NK-92 (cell line): Measurements from ENCODE around the gene KRTAP10-6.
"Not testable (repeated sequence)": the region's sequence is repeated elsewhere in the genome, so short reads cannot be mapped to it uniquely, and the experiment has no call there.

Experiments
- DNase-seq: peaks from one replicate; lab custom pipeline; 2025; ENCODE audit not compliant: unreplicated experiment; lab: John Stamatoyannopoulos, UW

KRTAP10-6 gene

DNA sequence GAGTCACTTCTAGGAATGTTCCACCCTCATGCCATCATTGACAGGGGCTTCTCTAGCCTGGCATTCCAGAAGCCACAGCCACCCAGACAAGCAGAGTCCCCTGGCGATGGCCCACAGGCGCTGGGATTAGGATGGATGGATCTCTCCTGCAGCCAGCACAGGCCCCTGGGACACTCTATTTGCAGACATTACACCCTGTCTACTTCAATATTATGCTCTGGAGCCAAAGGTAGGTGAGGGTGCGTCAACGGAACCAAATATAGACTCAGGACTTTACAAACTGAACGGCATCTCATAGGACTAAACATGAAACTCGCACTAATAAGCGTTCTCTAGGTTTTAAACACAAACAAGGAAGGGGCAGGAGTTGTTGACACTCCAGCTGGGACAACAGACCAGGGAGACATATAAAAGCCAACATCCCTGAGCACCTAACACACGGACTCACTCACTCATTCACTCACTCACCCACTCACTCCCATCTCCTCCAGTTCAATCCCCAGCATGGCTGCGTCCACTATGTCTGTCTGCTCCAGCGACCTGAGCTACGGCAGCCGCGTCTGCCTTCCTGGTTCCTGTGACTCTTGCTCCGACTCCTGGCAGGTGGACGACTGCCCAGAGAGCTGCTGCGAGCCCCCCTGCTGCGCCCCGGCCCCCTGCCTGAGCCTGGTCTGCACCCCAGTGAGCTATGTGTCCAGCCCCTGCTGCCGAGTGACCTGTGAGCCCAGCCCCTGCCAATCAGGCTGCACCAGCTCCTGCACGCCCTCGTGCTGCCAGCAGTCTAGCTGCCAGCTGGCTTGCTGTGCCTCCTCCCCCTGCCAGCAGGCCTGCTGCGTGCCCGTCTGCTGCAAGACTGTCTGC, 8.0 kb upstream of the KRTAP10-6 start, which contains the start of gene KRTAP10-7:
Gene KRTAP10-7 (plus strand): TSS at position 480 of the 861 bp plus-strand sequence. CDS start 25 bp downstream, at position 505.
- not testable (repeated sequence) for DNase-seq

DNA sequence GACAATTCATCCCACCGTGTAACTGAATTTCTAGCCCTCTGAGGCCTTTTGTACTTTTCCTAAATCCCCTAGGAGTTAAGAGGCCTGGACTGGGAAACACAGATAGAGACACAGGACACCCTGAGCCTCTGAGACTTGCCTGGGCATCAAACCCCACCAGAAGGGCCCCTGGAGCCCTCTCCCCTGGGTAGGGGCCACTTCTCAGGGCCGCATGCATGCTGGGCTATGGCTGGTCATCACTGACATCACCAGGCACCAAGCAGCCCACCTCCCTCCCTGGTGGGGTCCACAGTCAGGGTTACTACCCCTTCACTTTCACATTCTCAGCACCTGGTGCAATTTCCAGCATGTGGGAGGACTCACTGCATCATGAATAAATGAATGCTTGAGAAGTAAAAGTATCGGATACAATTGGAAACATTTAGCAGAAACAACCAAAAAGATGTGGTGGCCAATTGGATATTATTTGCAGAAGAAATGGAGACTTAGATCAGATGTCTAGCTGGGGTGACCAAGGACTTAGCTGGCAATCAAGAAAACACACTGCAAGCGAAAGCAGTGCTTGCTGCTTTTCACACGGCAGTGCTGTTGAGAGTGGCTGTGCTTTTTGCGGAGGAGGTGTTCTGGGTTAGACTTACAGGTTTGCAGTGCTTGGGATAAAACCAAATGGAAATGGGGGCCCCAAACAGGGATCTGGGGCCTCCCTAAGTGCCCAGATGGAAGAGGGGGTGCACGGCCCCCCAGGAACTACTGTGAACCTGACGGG, 7.1 kb upstream of the KRTAP10-6 start:
- DNase-seq = no peak

DNA sequence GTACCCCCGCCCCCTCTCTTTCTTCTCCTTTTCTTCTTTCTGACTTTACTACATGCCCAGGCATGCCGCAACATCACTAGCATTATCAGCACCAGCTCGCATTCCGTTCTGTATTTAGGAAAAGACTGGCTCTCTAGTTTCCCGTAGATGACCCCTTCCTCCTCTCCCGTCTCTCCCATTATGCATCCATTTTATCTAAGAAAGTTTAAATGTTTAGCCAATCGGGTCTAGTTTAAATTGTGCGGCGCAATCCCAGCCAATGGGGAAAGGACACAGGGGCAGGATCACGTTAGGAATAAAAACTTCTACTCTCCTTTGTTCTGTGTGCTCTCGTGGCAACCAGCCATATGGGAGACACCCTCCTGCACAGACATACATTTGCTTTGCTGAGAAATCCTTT, 5.8 kb upstream of the KRTAP10-6 start:
- DNase-seq = no peak

DNA sequence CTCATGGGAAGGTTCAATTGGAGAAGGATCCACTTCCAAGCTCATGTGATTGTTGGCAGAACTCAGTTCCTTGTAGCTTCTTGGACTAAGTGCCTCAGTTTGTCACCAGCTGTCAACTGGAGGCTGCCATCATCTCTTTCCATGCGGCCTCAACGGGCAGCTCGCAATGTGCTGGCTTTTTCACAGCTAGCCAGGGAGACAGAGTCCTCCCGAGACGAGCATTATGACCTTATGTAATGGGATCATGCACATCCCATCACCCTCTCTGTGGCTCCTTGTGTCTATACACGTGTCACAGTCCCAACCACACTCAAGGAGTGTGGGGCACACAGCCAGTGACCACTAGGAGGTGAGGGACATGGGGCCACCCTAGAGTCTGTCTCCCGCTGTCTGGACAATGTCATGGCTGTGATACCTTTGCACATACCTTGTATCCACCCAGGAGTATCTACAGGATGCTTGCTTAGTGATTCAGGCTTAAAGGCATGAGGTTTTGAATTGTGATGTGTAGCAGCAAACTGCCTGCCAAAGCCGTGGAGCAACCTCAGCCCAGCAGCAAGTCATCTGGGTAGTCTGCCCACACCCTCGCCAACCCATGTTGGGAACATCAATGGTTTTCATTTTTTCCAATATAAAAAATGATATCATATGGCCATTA, 3.9 kb upstream of the KRTAP10-6 start:
- no peak for DNase-seq

DNA sequence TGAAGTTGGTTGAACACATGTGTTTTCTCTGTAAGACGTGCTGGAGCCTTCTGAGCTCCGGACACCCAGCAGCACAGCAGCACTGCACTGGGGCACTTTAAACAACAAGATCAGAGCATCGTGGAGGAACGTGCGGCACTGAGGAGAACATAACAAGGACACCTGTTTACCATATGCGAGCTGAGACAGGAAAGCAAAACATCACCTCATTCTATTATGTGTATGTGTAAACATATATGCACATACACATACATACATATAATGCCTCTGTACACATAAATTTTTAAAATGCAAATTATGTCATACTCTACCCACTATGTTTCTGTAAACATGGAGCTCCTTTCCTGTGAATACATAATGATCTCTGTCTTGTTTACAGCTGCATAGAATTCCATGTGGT, 3.2 kb upstream of the KRTAP10-6 start:
- DNase-seq = no peak

DNA sequence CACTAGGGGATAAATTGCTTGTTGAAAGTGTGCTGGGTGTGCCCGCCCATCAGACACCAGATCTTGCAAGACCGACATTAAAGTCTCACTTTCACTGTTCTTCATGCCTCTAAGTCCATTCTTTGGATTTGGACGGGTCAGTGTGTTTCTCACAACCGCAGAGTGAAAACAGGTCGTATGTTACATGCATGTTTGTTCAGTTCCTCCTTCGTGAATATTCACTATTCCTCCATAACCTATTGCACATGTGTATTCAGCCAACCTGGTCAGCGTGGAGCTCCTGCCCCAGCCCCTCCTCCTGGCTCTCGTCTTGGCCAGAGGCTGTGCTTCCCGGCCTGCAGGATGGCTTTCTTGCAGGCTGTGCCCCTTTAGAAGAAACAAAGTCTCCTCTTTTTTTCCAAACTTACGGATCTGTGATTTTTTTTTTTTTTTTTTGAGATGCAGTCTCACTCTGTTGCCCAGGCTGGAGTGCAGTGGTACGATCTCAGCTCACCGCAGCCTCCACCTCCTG, 2.2 kb upstream of the KRTAP10-6 start:
- DNase-seq = no peak

DNA sequence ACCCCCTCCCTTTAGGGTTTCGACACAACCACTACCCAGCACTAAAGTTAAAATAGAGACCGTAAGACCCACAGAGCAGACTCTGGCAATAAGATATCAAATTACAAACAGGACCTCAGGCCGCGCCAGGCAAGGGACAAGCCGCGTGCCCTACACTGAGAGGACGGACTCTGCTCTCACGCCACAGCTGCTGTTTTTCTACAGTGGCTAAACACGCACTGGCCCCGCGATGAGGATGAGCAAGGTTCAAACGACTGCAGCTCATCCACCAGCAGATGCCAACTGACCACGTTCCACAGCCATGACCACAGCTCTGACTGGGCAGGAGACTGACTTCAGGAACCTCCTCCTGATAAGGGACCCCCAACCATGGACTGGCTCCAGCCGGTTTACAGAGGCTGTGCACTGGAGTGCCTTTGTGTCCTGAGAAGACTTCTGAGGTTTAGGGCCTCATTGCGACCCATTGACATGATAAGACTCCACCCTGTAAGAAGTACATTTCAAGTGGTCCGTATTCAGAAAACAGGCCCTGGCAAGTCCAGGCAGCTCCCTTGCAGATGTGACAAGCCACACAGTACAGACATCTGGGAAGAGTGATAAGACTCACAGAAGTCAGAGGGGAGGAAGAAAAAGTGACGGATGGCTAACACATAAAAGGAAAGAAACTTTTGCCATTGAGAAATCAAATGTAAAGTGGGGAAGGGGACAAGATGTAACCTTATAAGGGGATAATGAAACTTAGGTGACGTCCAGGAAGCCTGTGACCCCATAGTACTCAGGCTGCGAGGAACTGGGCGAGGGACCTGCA, 1.5 kb upstream of the KRTAP10-6 start:
- no peak for DNase-seq

DNA sequence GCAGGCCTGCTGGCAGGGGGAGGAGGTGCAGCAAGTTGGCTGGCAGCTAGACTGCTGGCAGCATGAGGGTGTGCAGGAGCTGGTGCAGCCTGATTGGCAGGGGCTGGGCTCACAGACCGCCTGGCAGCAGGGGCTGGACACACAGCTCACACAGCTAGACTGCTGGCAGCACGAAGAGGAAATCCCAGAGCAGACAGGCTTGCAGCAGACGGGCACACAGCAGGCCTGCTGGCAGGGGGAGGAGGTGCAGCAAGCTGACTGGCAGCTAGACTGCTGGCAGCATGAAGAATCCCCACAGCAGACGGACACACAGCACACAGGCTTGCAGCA, 539 bp downstream of the KRTAP10-6 start:
- DNase-seq = not testable (repeated sequence)

DNA sequence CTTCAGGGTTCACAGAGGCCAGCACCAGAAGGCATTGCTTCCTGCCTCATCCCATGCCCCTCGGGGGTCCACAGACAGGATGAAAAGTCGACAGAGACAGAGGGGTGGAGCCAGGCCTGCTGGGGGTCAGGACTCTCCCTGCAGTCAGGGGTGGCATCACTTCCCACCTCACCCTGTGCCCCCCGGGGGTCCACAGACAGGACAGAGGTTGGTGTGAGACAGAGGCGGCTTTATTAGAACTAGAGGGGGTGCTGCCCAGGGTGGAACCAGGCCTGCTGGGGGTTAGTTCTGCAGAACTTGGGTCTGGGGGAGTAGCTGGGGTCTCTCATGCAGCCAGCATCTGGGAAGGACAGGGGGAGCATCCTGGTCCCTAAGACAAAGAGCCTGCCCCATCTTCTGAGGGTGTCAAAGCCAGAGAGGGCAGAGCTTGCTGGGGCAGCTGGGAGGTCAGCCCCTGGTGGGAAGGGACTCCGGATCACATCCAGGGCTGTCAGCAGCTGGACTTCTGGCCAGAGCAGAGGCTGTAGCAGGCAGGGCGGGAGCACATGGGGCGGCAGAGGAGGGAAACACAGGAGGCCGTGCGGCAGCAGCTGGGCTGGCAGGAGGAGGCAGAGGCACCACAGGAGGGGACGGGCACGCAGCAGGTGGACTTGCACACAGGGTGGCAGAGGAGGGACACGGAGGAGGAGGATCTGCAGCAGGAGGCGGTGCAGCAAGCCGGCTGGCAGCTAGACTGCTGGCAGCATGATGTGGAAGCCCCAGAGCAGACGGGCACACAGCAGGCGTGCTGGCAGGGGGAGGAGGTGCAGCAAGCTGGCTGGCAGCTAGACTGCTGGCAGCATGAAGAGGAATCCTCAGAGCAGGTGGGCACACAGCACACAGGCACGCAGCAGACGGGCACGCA, 1.2 kb downstream of the KRTAP10-6 start:
- DNase-seq = not testable (repeated sequence)

DNA sequence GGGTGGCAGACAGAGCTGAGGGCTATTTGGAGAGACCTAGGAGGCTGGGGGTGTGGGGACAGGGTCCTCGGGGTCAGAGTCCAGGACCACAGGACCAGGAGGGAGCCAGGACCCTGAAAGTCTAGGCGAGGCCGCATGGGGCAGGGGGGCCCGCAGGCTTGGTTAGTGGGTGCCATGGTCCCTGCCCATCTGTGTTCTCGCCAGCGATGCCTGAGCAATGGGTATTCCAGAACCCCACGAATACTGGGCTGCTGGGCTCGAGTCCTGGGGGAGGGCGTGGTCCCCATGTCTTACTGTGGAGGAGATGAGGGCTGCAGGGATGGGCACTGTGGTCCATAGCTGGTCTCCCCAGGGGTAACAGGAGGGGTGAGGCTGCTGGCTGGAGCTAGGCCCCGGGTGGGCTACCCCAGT, 2.0 kb downstream of the KRTAP10-6 start:
- no peak for DNase-seq

DNA sequence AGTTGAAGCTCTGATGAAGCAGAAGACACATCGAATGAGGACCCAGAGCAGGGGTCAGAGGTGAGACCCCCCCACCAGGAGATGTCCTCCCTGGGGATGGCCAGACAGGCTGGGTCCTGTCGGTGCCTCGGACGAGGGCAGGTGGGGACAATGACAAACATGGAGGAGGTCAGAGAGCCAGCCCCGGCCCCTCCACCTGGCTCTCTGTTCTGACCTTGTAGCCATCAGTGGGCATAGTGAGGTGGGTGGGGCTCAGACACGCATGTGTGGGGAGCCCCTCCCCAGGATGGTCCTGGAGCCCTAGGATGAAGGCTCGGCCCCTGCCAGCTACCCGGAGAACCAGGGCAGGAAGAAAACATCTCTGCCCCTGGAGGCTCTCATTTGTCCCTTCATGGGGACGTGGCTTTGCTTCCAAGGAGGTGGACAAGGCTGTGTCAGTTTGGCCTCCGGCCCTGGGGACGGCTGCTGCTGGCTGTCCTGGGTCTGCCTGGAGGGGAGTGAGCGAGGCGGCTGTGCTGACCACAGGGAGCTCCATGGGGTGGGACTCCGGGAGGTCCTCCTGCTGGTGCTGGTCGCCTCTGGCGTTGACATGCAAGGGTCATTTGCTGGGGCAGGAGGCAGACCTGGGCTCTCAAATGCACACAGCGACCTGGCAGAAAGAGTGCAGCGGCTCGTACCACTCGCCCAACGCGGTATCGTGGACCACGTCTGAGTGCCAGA, 2.6 kb downstream of the KRTAP10-6 start:
- no peak for DNase-seq

DNA sequence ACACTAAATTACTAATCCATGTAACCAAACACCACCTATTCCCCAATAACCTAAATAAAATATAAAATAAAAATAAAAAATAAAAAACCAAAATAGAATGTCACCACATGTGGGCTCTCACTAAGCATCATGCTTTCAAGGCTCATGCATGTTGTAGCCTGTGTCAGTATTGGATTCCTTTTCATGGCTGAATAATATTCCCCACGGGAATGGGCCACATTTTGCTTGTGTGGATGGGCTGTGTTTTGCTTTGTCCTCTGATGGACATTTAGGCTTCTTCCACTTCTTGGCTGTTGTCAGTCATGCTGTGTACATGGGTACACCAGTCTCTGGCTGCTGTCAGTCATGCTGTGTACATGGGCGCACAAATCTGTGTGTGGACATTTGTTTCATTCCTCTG, 3.2 kb downstream of the KRTAP10-6 start:
- no peak for DNase-seq

DNA sequence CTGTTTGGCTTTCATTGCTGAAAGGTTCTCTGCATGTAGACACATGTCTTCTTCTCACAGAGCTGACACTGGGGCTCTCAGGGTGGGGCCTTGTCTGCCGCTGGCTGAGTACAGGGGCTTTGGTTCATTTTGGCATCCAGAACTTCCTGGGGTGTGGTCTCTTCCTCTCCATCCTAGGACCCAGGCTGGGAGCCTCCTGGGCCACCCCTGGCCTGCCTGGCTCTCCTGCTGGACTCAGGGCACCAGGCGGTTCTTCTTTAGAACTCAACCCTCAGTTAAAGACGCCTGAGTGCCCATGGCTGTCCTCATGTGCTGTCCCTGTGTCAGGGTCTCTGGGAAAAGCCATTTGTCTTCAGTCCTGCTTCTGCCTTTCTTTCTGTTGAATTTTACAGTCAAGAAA, 6.4 kb downstream of the KRTAP10-6 start:
- DNase-seq = no peak

DNA sequence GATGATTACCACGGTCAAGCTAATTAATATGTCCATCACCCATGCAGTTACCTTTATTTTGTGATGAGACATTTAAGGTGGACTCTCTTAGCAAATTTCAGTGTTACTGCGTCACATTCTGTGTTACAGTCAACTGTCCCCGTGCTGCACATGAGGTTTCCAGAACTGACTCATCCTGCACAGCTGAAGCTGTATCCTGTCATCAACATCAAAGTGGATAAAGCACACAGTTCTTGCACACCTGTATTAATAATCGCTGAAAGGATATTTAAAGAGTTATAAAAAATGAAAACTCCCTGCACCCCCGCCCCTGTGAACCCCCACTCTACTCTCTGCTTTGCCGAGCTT, 8.5 kb downstream of the KRTAP10-6 start:
- DNase-seq = no peak

DNA sequence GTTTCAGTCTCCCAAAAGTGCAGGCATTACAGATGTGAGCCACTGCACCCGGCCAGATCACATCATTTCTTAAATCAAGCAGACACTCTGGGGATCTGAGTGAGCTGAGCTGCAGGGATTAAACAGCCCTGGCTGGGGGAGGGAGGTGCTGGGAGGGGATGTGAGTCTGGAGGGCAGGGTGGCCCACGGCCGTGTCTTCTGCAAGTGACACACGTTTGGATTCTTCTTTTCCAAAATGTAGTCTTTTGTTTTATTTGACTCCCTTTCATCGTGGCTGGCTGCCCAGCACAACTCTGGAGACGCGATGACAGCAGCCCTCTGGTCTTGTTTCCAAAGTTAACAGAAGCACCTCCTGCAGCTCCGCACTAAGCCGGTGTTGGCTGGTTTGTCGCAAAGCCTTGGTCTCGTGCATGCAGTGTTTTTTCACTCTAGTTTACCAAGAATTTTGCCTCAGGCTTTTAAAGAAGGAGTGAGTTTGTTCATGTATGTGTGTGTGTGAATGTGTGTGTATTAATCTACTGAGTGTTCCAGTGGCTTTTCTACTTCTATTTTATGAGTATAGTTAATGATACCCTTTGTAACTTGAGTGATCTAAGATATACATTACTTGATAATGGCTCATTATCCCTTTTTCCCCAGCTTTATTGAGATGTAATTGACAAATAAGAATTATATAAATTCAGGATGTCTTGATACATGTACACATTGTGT, 9.1 kb downstream of the KRTAP10-6 start:
- no peak for DNase-seq

DNA sequence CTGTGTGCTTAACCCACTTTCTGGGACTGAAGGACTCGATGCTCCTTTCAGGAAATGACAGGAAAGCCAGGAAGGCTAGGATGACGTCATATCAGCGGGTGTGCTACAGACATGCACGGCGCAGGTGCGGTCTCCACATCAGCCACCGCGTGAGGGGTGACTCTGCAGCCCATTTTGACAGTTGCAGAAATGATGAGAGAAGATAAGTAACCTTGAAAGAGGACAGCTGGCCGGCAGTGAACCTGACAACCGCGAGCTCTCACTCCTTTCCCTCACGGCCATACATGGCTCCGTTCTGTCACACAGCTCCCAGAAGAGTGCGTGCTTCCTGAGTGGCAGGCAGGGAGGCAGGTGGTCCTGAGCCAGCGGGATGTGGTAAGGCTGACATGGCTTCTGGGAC, 10.2 kb downstream of the KRTAP10-6 start:
- DNase-seq = no peak

DNA sequence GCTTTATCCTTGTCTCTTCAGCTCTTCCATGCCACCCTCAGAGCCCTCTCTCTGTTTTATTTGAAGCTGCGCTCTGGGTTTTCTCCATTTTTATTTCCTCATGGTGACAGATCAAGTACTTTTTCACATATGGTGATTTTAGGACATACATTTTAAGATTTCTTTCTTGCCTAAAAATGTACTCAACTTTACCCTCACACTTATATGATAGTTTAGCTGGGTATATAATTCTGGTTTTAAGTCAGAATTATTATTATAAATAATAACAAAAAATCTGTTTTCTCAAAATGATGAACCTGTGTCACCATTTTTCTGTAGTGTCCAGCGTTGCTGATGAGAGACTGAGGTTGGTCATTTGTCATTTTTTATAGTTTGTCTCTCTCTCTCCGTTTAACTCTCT, 11.1 kb downstream of the KRTAP10-6 start:
- DNase-seq = no peak

DNA sequence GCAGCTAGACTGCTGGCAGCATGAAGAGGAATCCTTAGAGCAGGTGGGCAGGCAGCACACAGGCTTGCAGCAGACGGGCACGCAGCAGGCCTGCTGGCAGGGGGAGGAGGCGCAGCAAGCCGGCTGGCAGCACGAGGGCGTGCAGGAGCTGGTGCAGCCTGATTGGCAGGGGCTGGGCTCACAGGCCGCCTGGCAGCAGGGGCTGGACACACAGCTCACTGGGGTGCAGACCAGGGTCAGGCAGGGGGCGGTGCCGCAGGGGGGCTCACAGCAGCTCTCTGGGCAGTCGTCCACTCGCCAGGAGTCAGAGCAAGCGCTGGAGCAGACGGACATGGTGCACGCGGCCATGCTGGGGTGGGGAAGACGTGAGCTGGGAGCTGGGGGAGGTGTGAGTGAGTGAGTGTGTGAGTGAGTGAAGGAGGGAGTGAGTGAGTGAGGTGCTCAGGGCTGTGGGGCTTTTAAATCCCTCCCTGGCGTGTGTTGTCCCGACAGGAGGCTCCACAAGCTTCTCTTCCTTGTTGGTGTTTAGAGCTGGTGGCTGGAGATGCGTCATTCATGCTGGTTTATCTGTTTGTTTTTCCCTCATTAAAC, 12.0 kb downstream of the KRTAP10-6 start, which contains the start of gene KRTAP10-5:
Gene KRTAP10-5 (minus strand): TSS at position 374 of the 591 bp plus-strand sequence. CDS start 26 bp downstream, at position 348.
- DNase-seq = not testable (repeated sequence)
